Activated T-helper 1 cell treated with anti-CD3 and anti-CD28 coated beads, Interleukin-12 subunit alpha, Interleukin-12 subunit beta, Interleukin-2, Interleukin-4 antibody, amounts not matched to agents 30 ng/mL and 10 ng/mL and 1 ng/mL, durations not matched to agents 14 hours and 24 hours and 36 hours (primary cell): ENCODE results near the gene LZTFL1. TPM values are rescaled to one million over a fixed set of nuclear protein-coding genes. Genes with fewer than 3 reads are reported as not detected.

ENCODE experiments used
- DNase-seq: peaks from one replicate; pipeline ENCODE4 v3.0.0; 2021; ENCODE audit warnings: low spot score
- H3K27ac Mint-ChIP-seq: one replicate; pipeline ENCODE4 v1.8.0; 2021; ENCODE audit warnings: mild to moderate bottlenecking, mixed read lengths
- H3K27me3 Mint-ChIP-seq: one replicate; pipeline ENCODE4 v1.8.0; 2022; ENCODE audit warnings: mild to moderate bottlenecking, moderate library complexity, mixed read lengths; ENCODE audit not compliant: insufficient read depth
- H3K36me3 Mint-ChIP-seq: one replicate; pipeline ENCODE4 v1.8.0; 2021; ENCODE audit warnings: low read depth, mixed read lengths
- H3K4me1 Mint-ChIP-seq: one replicate; pipeline ENCODE4 v1.8.0; 2021; ENCODE audit warnings: low read depth, mixed read lengths
- H3K4me3 Mint-ChIP-seq: one replicate; pipeline ENCODE4 v1.8.0; 2021; ENCODE audit warnings: mild to moderate bottlenecking, moderate library complexity, mixed read lengths
- H3K9me3 Mint-ChIP-seq: one replicate; pipeline ENCODE4 v1.8.0; 2021; ENCODE audit warnings: mixed read lengths
- intact Hi-C: fragments of 100-400 bp; cut with micrococcal nuclease; formaldehyde crosslinking; loops from one replicate; pipeline ENCODE4 v1.15.1; 2024
- total RNA-seq: library from RNA; stranded (reverse); gene quantifications from 2 replicates; pipeline ENCODE4 v1.2.3, GENCODE V29; 2022

LZTFL1 gene
- total RNA-seq, 1 donor from 2014 or later: 6.5 TPM

- Mint-ChIP-seq H3K27me3 (peaks cover 7% of the 10 kb centered on the region), H3K4me1 (peaks cover 3% of the 10 kb centered on the region), H3K4me3 (no peak overlapping the region), H3K36me3 (peaks cover 4% of the 10 kb centered on the region), H3K9me3 (no peaks in the 10 kb centered on the region), H3K27ac (no peak overlapping the region)
- no peak for DNase-seq
- intact Hi-C loops: no loop called here
These were observed 20.8 kb downstream of the LZTFL1 start for GRCh38 chr3:45821127-45821526.

DNA sequence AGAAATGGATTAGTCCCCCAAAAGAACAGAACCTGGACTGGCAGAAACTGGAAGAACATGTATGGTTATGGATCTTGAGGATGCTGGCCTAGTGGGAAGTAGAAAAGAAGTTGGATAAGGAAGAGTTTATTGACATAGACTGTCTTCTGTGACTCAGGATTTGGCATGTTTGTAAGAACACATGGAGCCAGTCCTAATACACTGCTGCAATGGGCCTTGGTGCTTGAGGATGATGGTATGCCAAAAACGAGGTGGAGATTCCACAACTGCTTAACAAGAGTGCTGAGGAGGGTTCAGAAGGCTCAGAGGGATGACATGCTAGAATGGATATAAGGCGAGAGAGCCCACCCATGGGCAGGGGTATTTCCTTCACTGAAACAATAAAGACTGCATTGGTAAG lies 22.4 kb downstream of the LZTFL1 start:
- intact Hi-C loops: no loop called here
- no peak for DNase-seq

DNA sequence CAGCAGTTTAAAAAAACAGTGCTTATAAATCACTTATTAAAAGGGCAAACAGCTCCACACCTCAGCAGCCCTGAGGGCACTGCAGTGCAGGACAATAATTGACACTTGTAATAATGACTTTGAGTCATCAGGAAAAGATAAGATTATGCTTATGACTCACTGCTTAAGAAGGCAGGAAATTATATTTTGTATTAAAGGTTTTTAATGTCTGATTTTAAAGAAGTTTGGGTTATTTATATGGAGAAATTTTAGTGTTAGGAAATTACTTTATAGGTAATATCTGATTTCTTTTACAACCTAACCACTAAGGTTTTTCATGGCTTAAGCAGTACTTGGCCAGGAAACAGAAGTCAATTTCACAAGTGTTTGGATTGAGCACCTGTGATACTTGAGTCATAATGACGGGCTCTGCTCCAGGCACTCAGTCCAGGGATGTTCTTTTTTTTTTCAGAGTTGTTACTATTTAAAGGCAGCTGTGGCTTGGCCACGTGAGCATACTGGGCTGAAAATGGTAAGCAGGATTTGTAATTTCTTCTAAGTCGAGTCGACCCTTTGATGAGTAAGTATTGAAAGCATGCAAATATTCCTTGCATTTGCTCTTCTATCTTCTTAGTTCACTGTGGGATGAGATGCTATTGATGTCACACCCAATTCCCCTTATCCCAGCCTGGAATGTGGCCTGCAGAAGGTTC lies 23.9 kb downstream of the LZTFL1 start:
- Mint-ChIP-seq H3K36me3 (peaks cover 4% of the 10 kb centered on the region), H3K27me3 (peaks cover 8% of the 10 kb centered on the region), H3K4me3 (no peak overlapping the region), H3K4me1 (no peaks in the 10 kb centered on the region), H3K27ac (no peak overlapping the region), H3K9me3 (no peaks in the 10 kb centered on the region)
- intact Hi-C loops: no loop called here
- no peak for DNase-seq

More for the DNA sequence above, 22.4 kb downstream of the LZTFL1 start:
- peaks cover 8% of the 10 kb centered on the region for H3K27me3 Mint-ChIP-seq
- H3K27ac Mint-ChIP-seq: no peak overlapping the region
- no peak overlapping the region for H3K4me3 Mint-ChIP-seq
- peaks cover 4% of the 10 kb centered on the region for H3K36me3 Mint-ChIP-seq
- H3K4me1 Mint-ChIP-seq: no peaks in the 10 kb centered on the region
- H3K9me3 Mint-ChIP-seq: no peaks in the 10 kb centered on the region

GRCh38 chr3:45816544-45816943 lies 25.4 kb downstream of the LZTFL1 start:
- no peak overlapping the region for H3K4me3 Mint-ChIP-seq
- H3K27me3 Mint-ChIP-seq: peaks cover 9% of the 10 kb centered on the region
- intact Hi-C loops: no loop called here
- no peak for DNase-seq
- H3K27ac Mint-ChIP-seq: no peak overlapping the region
- H3K4me1 Mint-ChIP-seq: no peaks in the 10 kb centered on the region
- no peaks in the 10 kb centered on the region for H3K9me3 Mint-ChIP-seq
- H3K36me3 Mint-ChIP-seq: peaks cover 3% of the 10 kb centered on the region

GRCh38 chr3:45814322-45814721 lies 27.6 kb downstream of the LZTFL1 start:
- intact Hi-C loops: no loop called here

GRCh38 chr3:45807681-45808540 lies 34.0 kb downstream of the LZTFL1 start:
- H3K27ac Mint-ChIP-seq: no peak overlapping the region
- no peaks in the 10 kb centered on the region for H3K36me3 Mint-ChIP-seq
- no peaks in the 10 kb centered on the region for H3K9me3 Mint-ChIP-seq
- H3K27me3 Mint-ChIP-seq: peaks cover 34% of the 10 kb centered on the region
- no peak for DNase-seq
- no peak overlapping the region for H3K4me3 Mint-ChIP-seq
- intact Hi-C loops: no loop called here
- H3K4me1 Mint-ChIP-seq: no peaks in the 10 kb centered on the region

More at GRCh38 chr3:45814322-45814721, 27.6 kb downstream of the LZTFL1 start:
- DNase-seq: no peak
- Mint-ChIP-seq H3K9me3 (no peaks in the 10 kb centered on the region), H3K4me3 (no peak overlapping the region), H3K27me3 (peaks cover 13% of the 10 kb centered on the region), H3K4me1 (no peaks in the 10 kb centered on the region), H3K27ac (no peak overlapping the region), H3K36me3 (no peaks in the 10 kb centered on the region)

- no peak overlapping the region for H3K4me3 Mint-ChIP-seq
- no peak overlapping the region for H3K27ac Mint-ChIP-seq
- H3K4me1 Mint-ChIP-seq: no peaks in the 10 kb centered on the region
- no peaks in the 10 kb centered on the region for H3K36me3 Mint-ChIP-seq
- no peak for DNase-seq
- H3K9me3 Mint-ChIP-seq: no peaks in the 10 kb centered on the region
- intact Hi-C loops: no loop called here
- H3K27me3 Mint-ChIP-seq: peaks cover 33% of the 10 kb centered on the region
These were observed 34.8 kb downstream of the LZTFL1 start for GRCh38 chr3:45807133-45807532.

- no peak overlapping the region for H3K4me3 Mint-ChIP-seq
- no peaks in the 10 kb centered on the region for H3K4me1 Mint-ChIP-seq
- no peaks in the 10 kb centered on the region for H3K36me3 Mint-ChIP-seq
- intact Hi-C loops: no loop called here
- no peaks in the 10 kb centered on the region for H3K9me3 Mint-ChIP-seq
- peaks cover 32% of the 10 kb centered on the region for H3K27me3 Mint-ChIP-seq
- no peak overlapping the region for H3K27ac Mint-ChIP-seq
- no peak for DNase-seq
These were observed 35.8 kb downstream of the LZTFL1 start for GRCh38 chr3:45806072-45806471.

GRCh38 chr3:45803252-45803935 lies 38.5 kb downstream of the LZTFL1 start:
- peaks cover 41% of the 10 kb centered on the region for H3K27me3 Mint-ChIP-seq

GRCh38 chr3:45802146-45802545 lies 39.8 kb downstream of the LZTFL1 start:
- H3K36me3 Mint-ChIP-seq: no peaks in the 10 kb centered on the region
- intact Hi-C loops: no loop called here
- peaks cover 51% of the 10 kb centered on the region for H3K27me3 Mint-ChIP-seq
- no peaks in the 10 kb centered on the region for H3K9me3 Mint-ChIP-seq
- H3K4me3 Mint-ChIP-seq: no peak overlapping the region
- no peak overlapping the region for H3K27ac Mint-ChIP-seq
- no peaks in the 10 kb centered on the region for H3K4me1 Mint-ChIP-seq
- DNase-seq: no peak

More at GRCh38 chr3:45803252-45803935, 38.5 kb downstream of the LZTFL1 start:
- no peak for DNase-seq
- Mint-ChIP-seq H3K4me1 (no peaks in the 10 kb centered on the region), H3K36me3 (no peaks in the 10 kb centered on the region), H3K4me3 (no peak overlapping the region), H3K9me3 (no peaks in the 10 kb centered on the region), H3K27ac (no peak overlapping the region)
- intact Hi-C loops: no loop called here

GRCh38 chr3:45800611-45801010 lies 41.3 kb downstream of the LZTFL1 start:
- H3K27me3 Mint-ChIP-seq: peaks cover 52% of the 10 kb centered on the region
- H3K36me3 Mint-ChIP-seq: no peaks in the 10 kb centered on the region
- intact Hi-C loops: no loop called here
- no peak overlapping the region for H3K27ac Mint-ChIP-seq
- no peak overlapping the region for H3K4me3 Mint-ChIP-seq
- DNase-seq: no peak
- no peaks in the 10 kb centered on the region for H3K9me3 Mint-ChIP-seq
- peaks cover 3% of the 10 kb centered on the region for H3K4me1 Mint-ChIP-seq

GRCh38 chr3:45799586-45799985 lies 42.3 kb downstream of the LZTFL1 start:
- no peaks in the 10 kb centered on the region for H3K9me3 Mint-ChIP-seq
- H3K36me3 Mint-ChIP-seq: no peaks in the 10 kb centered on the region
- peaks cover 8% of the 10 kb centered on the region for H3K4me1 Mint-ChIP-seq
- H3K27me3 Mint-ChIP-seq: peaks cover 54% of the 10 kb centered on the region
- intact Hi-C loops: no loop called here
- no peak overlapping the region for H3K27ac Mint-ChIP-seq
- no peak overlapping the region for H3K4me3 Mint-ChIP-seq
- no peak for DNase-seq

GRCh38 chr3:45798034-45798433 lies 43.9 kb downstream of the LZTFL1 start:
- DNase-seq: no peak
- Mint-ChIP-seq H3K27ac (no peak overlapping the region), H3K9me3 (no peaks in the 10 kb centered on the region), H3K27me3 (peaks cover 65% of the 10 kb centered on the region), H3K36me3 (no peaks in the 10 kb centered on the region), H3K4me3 (no peak overlapping the region), H3K4me1 (peaks cover 8% of the 10 kb centered on the region)
- intact Hi-C loops: no loop called here
